OCI-LY7 (cell line): Measurements from ENCODE around the gene PLEKHG1. TPM values are rescaled to one million over a fixed set of nuclear protein-coding genes. Genes with fewer than 3 reads are reported as not detected.

Experiments
- BruUV-seq: library from RNA; stranded (reverse); fragments of 400-500 nt; replicated peaks from 2 replicates; lab custom pipeline; 2021; lab: Mats Ljungman, UMichigan
- CTCF ChIA-PET: fragments of 300-600 bp; sonication (Branson Sonifier 250); formaldehyde crosslinking; loops from one replicate; lab custom pipeline; 2022; ENCODE audit warnings: antibody characterized with exemption; ENCODE audit not compliant: unreplicated experiment; lab: Charles Lee
- POLR2A ChIA-PET: fragments of 300-600 bp; sonication (Branson Sonifier 250); formaldehyde crosslinking; loops from one replicate; lab custom pipeline; 2022; ENCODE audit warnings: antibody characterized with exemption; lab: Charles Lee
- DNase-seq: peaks from one replicate; pipeline ENCODE4 v3.0.0-alpha.2; 2015; ENCODE audit warnings: low spot score
- H2AFZ ChIP-seq: fragments of 200-600 bp; sonication (generic), shearing (Covaris generic); 2 replicates; pipeline ENCODE4 v1.6.1; 2014; ENCODE audit warnings: mild to moderate bottlenecking, antibody characterized with exemption, low read length, moderate library complexity
- H3K27ac ChIP-seq: fragments of 200-600 bp; sonication (generic); 2 replicates; pipeline ENCODE4 v1.5.1; 2014; ENCODE audit warnings: mixed run types, low read depth, mild to moderate bottlenecking, moderate library complexity, low read length, inconsistent platforms; ENCODE audit not compliant: poor library complexity, severe bottlenecking
- H3K36me3 ChIP-seq: fragments of 200-600 bp; sonication (generic); 2 replicates; pipeline ENCODE4 v1.6.1; 2014; ENCODE audit warnings: mild to moderate bottlenecking, antibody characterized with exemption, low read length, moderate library complexity, mixed read lengths; ENCODE audit not compliant: insufficient read depth
- H3K4me1 ChIP-seq: fragments of 200-600 bp; sonication (generic); 2 replicates; pipeline ENCODE4 v1.5.1; 2014; ENCODE audit warnings: mild to moderate bottlenecking, low read length; ENCODE audit not compliant: insufficient read depth, poor library complexity, severe bottlenecking
- H3K4me2 ChIP-seq: fragments of 200-600 bp; sonication (generic); 2 replicates; pipeline ENCODE4 v1.6.1; 2014; ENCODE audit warnings: mild to moderate bottlenecking, low read length
- H3K4me3 ChIP-seq: fragments of 200-600 bp; sonication (generic); 2 replicates; pipeline ENCODE4 v1.5.1; 2014; ENCODE audit warnings: mild to moderate bottlenecking, low read depth, low read length; ENCODE audit not compliant: poor library complexity, severe bottlenecking
- H3K79me2 ChIP-seq: fragments of 200-600 bp; sonication (generic); 2 replicates; pipeline ENCODE4 v1.6.1; 2016; ENCODE audit warnings: low read depth, mild to moderate bottlenecking, low read length, moderate library complexity, mixed read lengths; ENCODE audit not compliant: insufficient read depth
- H3K9me2 ChIP-seq: fragments of 200-600 bp; sonication (generic); 2 replicates; pipeline ENCODE4 v1.6.1; 2016; ENCODE audit warnings: mild to moderate bottlenecking, low read length, mixed read lengths; ENCODE audit not compliant: insufficient read depth
- H3K9me3 ChIP-seq: fragments of 200-600 bp; sonication (generic); 2 replicates; pipeline ENCODE4 v1.6.1; 2014; ENCODE audit warnings: mild to moderate bottlenecking, mixed run types, low read length, mixed read lengths
- H4K20me1 ChIP-seq: fragments of 200-600 bp; sonication (generic); 2 replicates; pipeline ENCODE4 v1.6.1; 2014; ENCODE audit warnings: mild to moderate bottlenecking, antibody characterized with exemption, low read length, moderate library complexity, mixed read lengths; ENCODE audit not compliant: insufficient read depth
- CTCF ChIP-seq: fragments of 200-600 bp; sonication (generic); conservative IDR thresholded peaks from 2 replicates; pipeline ENCODE4 v1.5.1; 2014; ENCODE audit warnings: mild to moderate bottlenecking, antibody characterized with exemption, low read length, moderate library complexity, mixed read lengths
- EZH2phosphoT487 ChIP-seq: fragments of 200-600 bp; sonication (generic); IDR thresholded peaks from 2 replicates; pipeline ENCODE4 v1.6.1; 2018; ENCODE audit warnings: low read depth, borderline replicate concordance, mild to moderate bottlenecking, mixed run types, antibody characterized with exemption, low read length, moderate library complexity, mixed read lengths
- intact Hi-C: fragments of 100-400 bp; cut with micrococcal nuclease; formaldehyde crosslinking; loops from one replicate; pipeline ENCODE4 v1.10.0; 2022; ENCODE audit not compliant: unreplicated experiment
- total RNA-seq, 2 experiments: library from RNA; depleted of rRNA in 1 of 2; stranded (reverse); fragments of >200 nt in 1 of 2; shearing (Covaris generic) in 1 of 2; gene quantifications; 2 replicates each; pipeline ENCODE4 v1.2.3, GENCODE V29; 2014 to 2022

Gene PLEKHG1
- total RNA-seq, 2 experiments from 2014 or later, result 17.9 to 19.6 TPM

GRCh38 chr6:150637266-150637665, 37.6 kb downstream of the PLEKHG1 start:
- no peaks in the 10 kb centered on the region for H4K20me1 ChIP-seq
- ChIA-PET POLR2A (interaction anchor here (0.8 to 1.7 kb wide), 6 partner anchors 12 to 82 kb away, joined by 3 to 6 read pairs (median 4); no protein-coding TSS in a partner anchor), CTCF (no interaction called here)
- no TSS peak for BruUV-seq
- intact Hi-C loops, result no loop called here
- H3K4me3 ChIP-seq, result no peak overlapping the region
- no peaks in the 10 kb centered on the region for H3K9me2 ChIP-seq
- TF ChIP-seq CTCF, result no peak
- TF ChIP-seq EZH2phosphoT487, result no peak
- H3K27ac ChIP-seq, result no peak overlapping the region
- peaks cover 86% of the 10 kb centered on the region for H3K4me1 ChIP-seq
- H2AFZ ChIP-seq, result no peak overlapping the region
- H3K79me2 ChIP-seq, result peaks cover 5% of the 10 kb centered on the region; the same call in 1 of the 2 replicates
- no peaks in the 10 kb centered on the region for H3K36me3 ChIP-seq
- DNase-seq, result no peak
- H3K4me2 ChIP-seq, result peak overlapping the region; percentile 88
- no peaks in the 10 kb centered on the region for H3K9me3 ChIP-seq

DNA sequence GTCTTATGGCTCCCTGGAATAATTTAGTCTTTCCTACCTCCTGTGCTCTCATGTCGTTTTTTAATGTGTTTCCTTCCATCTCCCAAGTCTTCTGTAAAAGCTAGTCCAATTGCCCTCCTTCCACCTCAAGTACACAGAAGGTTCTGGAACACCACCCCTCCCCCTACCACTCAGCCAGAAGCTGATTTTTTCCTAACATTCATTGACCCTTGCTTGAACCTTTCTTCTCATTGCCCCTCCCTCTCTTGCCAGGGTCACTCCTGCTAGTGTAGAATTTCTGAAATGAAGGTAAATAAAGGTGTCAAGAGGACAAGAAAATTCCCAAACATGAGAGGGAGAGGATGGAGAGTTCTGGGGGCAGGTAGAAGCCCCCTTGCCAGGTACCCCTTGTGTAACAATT, 38.6 kb downstream of the PLEKHG1 start:
- no peak for TF ChIP-seq EZH2phosphoT487
- intact Hi-C loops, result no loop called here
- no peaks in the 10 kb centered on the region for H4K20me1 ChIP-seq
- no peak for DNase-seq
- H3K9me2 ChIP-seq, result no peaks in the 10 kb centered on the region
- no peak overlapping the region for H3K4me3 ChIP-seq
- no peaks in the 10 kb centered on the region for H3K36me3 ChIP-seq
- peaks cover 5% of the 10 kb centered on the region; the same call in 1 of the 2 replicates for H3K79me2 ChIP-seq
- peaks cover 86% of the 10 kb centered on the region for H3K4me1 ChIP-seq
- CTCF ChIA-PET, result no interaction called here
- POLR2A ChIA-PET, result interaction anchor here (0.7 to 1.7 kb wide), 7 partner anchors 11 to 128 kb away, joined by 3 to 6 read pairs (median 3); no protein-coding TSS in a partner anchor
- no TSS peak for BruUV-seq
- H3K27ac ChIP-seq, result no peak overlapping the region
- no peaks in the 10 kb centered on the region for H3K9me3 ChIP-seq
- no peak overlapping the region for H2AFZ ChIP-seq
- no peak overlapping the region for H3K4me2 ChIP-seq

DNA sequence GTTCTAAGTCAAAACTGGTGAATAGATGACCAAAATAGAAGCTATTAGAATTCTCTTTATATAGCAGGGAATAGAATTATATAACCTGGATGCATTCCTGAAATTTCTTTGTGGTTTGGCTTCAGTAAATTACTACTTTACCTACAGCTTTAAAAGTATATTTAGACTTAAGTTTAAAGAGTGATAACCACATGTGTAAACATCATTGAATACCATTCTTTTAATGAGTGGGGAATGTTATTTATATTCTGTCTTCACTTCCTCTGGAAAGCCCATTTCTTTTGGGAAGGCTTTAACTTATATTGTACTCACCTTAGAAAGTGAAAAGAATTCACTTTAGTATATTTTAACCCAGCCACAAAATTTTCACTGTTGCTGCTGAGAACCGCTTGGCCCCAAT, 39.1 kb downstream of the PLEKHG1 start:
- CTCF ChIA-PET, result no interaction called here
- Histone ChIP-seq H3K9me3 (no peaks in the 10 kb centered on the region), H3K36me3 (no peaks in the 10 kb centered on the region), H3K4me1 (peaks cover 86% of the 10 kb centered on the region), H2AFZ (no peak overlapping the region), H3K9me2 (no peaks in the 10 kb centered on the region), H4K20me1 (no peaks in the 10 kb centered on the region), H3K4me2 (no peak overlapping the region), H3K27ac (no peak overlapping the region), H3K4me3 (no peak overlapping the region), H3K79me2 (peaks cover 5% of the 10 kb centered on the region; the same call in 1 of the 2 replicates)
- DNase-seq, result no peak
- intact Hi-C loops, result no loop called here
- BruUV-seq, result no TSS peak
- POLR2A ChIA-PET, result interaction anchor here (0.7 to 1.7 kb wide), 7 partner anchors 8 to 206 kb away, joined by 3 to 4 read pairs (median 3); no protein-coding TSS in a partner anchor
- TF ChIP-seq CTCF (no peak), EZH2phosphoT487 (no peak)
